ENCODE data around the gene CD247.
"Not testable (repeated sequence)": the region's sequence is repeated elsewhere in the genome, so short reads cannot be mapped to it uniquely, and the experiment has no call there.

CD247 gene

DNA sequence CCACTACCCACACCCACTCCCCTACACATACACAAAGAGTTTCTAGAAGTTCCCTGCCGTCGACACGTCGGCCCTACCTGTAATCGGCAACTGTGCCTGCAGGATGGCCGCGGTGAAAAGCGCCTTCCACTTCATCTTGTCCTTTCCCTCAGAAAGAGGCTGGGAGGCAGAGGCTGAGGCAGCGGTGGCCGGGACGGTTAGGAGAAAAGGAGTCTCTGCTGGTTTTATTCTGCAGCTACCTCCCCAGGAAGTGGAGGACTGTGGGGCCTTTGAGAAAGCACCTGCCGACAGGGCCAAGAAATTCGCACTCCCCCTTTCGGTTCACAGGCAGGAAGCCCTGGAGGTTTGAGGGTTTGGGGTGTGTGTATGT, at the start of gene CD247:
CD247 (minus strand) TSS at position 199 of the 370 bp plus-strand sequence; CDS start at position 135, 64 bp downstream.
- DNase-seq: no peak

- DNase-seq: no peak
Observed at GRCh38 chr1:167567663-167568062, 49.3 kb upstream of the CD247 start.

DNA sequence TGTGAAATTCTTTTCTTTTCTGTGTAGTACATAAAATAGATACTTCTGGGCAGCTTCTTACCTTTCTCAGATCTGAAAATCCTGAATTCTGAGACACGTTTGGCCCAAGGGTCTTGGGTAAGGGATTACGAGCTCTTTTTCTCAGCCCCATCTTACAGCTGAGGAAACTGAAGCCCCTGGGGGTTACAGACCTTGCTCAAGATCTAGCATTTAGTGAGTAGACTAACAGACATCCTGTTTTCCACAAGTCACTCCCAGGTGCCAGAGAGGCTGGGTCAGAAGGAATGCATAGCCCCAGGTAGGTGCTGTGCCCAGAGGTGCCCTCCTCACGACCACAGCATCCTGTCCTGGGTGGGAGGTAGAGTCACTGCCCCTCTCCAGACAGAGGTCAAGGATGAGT, 48.4 kb upstream of the CD247 start:
- no peak for DNase-seq

- no peak for DNase-seq
Observed at GRCh38 chr1:167565922-167566321, 47.6 kb upstream of the CD247 start.

DNA sequence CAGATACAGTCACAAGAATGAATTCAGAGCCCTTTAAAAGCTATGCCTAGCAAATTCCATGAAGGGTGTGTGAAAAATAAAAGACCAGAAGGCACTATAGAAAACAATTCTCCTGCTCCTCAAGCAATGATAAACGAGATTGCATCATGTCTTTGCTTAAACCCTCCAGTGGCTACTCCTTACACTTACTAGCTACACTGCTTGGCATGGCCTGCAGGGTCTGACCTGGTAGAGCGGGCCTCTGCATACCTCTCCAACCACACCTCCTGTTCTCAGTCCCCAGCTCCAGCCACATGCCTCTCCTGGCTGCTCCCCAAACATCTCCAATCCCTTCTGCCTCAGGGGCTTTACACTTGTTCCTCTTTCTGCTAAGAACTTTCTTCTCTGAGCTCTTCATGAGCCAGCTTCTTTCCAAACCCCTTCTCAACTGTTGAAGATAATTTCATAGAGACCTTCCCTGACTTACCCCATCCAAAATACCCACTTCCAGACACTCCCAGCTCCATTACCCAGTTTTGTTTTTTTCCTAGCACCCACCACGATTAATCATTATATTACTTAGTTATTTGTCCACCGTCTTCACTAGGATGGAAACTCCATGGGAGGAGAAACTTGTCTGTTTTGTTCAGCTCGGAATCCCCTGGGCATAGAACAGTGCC, 46.4 kb upstream of the CD247 start:
- peak in 1 of 14 donors; percentile 6 for DNase-seq

- DNase-seq: peak in 7 of 14 donors; percentile 3 to 61 (median 17)
Observed at GRCh38 chr1:167563579-167564246, 45.4 kb upstream of the CD247 start.

- no peak for DNase-seq
Observed at GRCh38 chr1:167562702-167563101, 44.4 kb upstream of the CD247 start.

DNA sequence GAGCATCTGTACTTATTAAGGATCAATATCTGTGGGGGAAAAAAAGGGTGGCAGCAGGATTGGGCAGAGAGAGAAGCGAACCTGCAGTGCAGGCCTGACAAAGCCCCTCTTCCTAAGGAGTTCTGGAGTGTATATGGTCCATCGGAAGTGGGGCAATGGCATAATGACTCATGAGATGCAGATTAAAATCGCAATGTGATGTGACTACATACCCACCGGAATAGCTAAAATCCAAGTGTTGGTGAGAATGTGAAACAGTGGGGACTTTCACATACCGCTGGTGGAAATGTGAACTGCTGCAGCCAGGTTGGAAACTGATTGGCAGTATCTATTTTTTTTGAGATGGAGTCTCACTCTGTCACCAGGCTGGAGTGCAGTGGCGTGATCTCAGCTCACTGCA, 43.4 kb upstream of the CD247 start:
- DNase-seq: no peak

DNA sequence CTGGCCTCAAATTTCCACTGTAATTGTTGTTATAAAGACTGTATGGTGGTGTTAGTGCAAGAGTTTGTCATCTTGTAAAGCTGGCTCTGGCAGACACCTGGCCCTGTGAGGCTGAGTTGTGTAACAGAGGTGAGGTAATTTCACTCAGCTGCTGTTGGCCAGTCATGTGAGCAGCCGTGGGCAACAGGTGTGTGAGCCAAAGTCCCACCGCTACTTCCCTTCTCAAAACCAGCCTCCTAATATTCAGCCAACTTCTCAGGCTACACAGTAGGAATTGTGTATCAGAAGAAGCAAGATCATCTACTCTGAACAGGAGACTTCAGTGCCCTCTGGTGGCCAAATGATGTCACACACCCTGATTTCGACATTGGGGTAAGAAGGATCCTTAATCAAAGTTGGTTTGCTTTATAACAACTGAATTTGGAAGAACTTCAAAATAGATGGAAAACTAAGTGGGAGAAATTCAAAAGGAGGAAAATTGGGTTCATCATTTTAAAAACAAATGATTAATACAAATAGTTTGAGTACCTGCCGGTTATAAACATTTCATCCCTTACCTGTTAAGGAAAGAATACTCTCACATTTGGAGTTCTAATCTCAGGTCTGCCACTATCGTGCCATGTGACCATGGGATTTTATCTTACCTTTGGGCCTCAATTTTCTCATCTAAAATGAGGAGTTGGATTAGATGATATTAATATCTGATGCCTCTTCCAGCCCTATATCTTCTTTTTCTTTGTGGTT, 37.8 kb upstream of the CD247 start:
- DNase-seq: peak in 12 of 14 donors; percentile 12 to 54 (median 32)

DNA sequence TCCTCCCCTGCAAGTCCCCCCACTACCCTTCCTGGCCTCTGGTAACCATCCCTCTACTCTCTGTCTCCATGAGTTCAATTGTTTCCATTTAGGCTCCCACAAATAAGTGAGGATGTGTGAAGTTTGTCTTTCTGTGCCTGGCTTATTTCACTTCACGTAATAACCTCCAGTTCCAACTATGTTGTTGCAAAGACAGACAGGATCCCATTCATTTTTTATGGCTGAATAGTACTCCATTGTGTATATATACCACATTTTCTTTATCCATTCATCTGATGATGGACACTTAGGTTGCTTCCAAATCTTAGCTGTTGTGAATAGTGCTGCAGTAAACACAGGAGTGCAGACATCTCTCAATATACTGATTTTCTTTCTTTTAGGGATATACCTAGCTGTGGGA, 36.7 kb upstream of the CD247 start:
- DNase-seq: not testable (repeated sequence)

- DNase-seq: peak in 6 of 14 donors; percentile 16 to 68 (median 48)
Observed at GRCh38 chr1:167554028-167554779, 35.9 kb upstream of the CD247 start.

DNA sequence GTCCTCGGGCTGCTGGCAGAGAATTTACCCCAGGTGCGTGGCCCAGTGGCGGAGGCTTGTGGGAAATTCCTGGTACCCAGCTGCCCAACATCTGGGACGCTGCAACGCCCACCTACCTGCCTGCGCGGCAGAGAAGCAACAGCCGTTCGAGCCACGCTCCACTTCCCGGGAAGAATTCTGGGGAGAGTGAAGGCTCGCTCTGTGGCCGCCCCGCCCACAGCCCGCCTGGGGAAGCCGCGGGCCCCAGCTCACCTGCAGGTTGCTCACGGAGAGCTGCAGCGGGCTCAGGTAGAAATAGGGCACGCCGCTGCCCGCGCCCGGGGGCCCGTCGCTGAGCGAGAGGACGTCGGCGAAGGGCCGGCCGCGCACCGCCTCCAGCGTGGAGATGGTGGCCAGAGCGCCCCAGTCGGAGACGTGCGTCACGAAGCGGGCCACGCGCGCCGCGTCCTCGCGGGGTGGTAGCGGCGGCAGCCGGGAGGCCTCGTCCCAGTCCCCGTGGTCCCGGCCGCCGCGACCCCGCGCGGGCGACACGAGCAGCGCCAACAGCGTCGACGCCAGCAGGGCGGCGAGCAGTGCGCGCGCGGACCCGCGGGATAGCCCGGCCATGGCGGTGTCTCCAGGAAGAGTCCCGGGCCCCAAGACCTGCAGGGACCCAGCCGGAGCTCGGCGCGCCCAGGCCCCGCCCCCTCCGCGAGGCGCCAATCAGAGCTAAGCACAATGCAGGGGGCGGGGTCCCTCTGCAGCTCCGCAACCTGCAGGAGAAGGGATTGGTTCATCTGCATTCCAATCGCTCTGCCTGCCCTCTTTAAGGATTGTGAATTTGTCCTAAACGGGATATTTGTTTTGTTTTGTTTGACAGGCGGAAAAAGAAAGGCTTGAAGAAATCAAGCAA, 35.1 kb upstream of the CD247 start, which contains the start of gene CREG1:
CREG1 (minus strand) TSS at position 627 of the 892 bp plus-strand sequence.
- DNase-seq: peak; percentile 24 to 93 (median 78)

- DNase-seq: no peak
Observed at GRCh38 chr1:167551362-167551761, 33.0 kb upstream of the CD247 start.

- DNase-seq: no peak
Observed at GRCh38 chr1:167548059-167548932, 30.0 kb upstream of the CD247 start.

- no peak for DNase-seq
Observed at GRCh38 chr1:167546935-167547334, 28.6 kb upstream of the CD247 start.

- DNase-seq: no peak
Observed at GRCh38 chr1:167545349-167545748, 27.0 kb upstream of the CD247 start.

GRCh38 chr1:167544447-167545093, 26.2 kb upstream of the CD247 start:
- DNase-seq: no peak

DNA sequence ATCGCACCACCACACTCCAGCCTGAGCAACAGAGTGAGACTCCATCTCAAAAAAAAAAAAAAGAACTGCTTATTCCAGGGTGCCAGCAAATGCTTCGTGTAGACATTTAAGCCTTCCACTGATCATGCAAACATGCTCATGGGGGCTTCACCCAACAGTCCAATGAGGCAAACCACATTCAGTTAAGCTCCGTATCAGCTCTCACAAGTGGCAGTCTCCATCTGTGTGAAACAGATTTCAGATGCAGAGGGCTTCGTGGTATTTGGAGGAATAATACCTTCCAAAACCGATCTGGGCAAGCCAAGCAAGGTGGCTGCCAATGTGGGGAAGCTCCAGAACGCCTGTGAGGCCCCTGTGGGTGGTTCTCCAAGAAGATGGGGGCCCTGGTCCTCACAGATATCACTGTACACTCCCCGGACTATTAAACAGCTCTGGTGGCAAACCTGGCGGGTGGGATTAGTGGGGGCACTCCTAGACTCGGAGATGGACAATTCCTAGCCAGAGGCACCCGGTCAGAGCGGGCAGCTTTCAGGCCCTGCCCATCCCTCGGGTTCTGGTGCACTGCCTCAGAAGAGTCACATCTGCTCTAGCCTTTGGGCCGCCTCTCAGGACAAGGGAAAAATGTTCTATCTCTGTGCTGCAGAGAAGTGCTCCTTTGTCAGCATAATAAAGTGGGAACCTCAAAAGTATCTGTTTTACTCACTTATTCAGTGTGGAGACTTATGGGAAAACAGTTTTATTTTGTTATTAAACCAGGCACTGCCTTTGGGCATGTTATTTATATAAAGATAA, 25.1 kb upstream of the CD247 start:
- no peak for DNase-seq

Measured in C1 segment of cervical spinal cord (tissue), 14 donors.